ENCODE measurements around the gene MYO1D. TPM values are rescaled to one million over a fixed set of nuclear protein-coding genes. Genes with fewer than 3 reads are reported as not detected.

Gene MYO1D
- polyA plus RNA-seq, 1 donor: 66.8 TPM

- H3K4me3 ChIP-seq (ENCODE audit: low read length): no peak overlapping the region
- no peak for DNase-seq
- no peaks in the 10 kb centered on the region for H3K9me3 ChIP-seq (ENCODE audit: control insufficient read depth, low read depth, low read length)
- no peaks in the 10 kb centered on the region for H3K27me3 ChIP-seq (ENCODE audit: control insufficient read depth, insufficient read depth, low read length)
- H3K27ac ChIP-seq (ENCODE audit: low read length): no peak overlapping the region
- H3K4me1 ChIP-seq (ENCODE audit: control insufficient read depth, insufficient read depth, low read length): no peaks in the 10 kb centered on the region
- WGBS (ENCODE audit: insufficient coverage, low lambda C conversion rate): 100% methylated on average over 2 of the region's 3 CpGs
- no peaks in the 10 kb centered on the region for H3K36me3 ChIP-seq (ENCODE audit: control insufficient read depth, insufficient read depth, low read length)
Observed at GRCh38 chr17:32591405-32591804, 285.5 kb downstream of the MYO1D start.

- H3K9me3 ChIP-seq (ENCODE audit: control insufficient read depth, low read depth, low read length): no peaks in the 10 kb centered on the region
- no peak for DNase-seq
- no peak overlapping the region for H3K27ac ChIP-seq (ENCODE audit: low read length)
- no peaks in the 10 kb centered on the region for H3K4me1 ChIP-seq (ENCODE audit: control insufficient read depth, insufficient read depth, low read length)
- H3K27me3 ChIP-seq (ENCODE audit: control insufficient read depth, insufficient read depth, low read length): no peaks in the 10 kb centered on the region
- no peaks in the 10 kb centered on the region for H3K36me3 ChIP-seq (ENCODE audit: control insufficient read depth, insufficient read depth, low read length)
- H3K4me3 ChIP-seq (ENCODE audit: low read length): no peak overlapping the region
- WGBS (ENCODE audit: insufficient coverage, low lambda C conversion rate): no CpG with 5 or more reads among the region's 4 CpGs
Observed at GRCh38 chr17:32590974-32591373, 285.9 kb downstream of the MYO1D start.

- no peaks in the 10 kb centered on the region for H3K36me3 ChIP-seq (ENCODE audit: control insufficient read depth, insufficient read depth, low read length)
- H3K27ac ChIP-seq (ENCODE audit: low read length): no peak overlapping the region
- H3K27me3 ChIP-seq (ENCODE audit: control insufficient read depth, insufficient read depth, low read length): no peaks in the 10 kb centered on the region
- H3K4me3 ChIP-seq (ENCODE audit: low read length): no peak overlapping the region
- DNase-seq: no peak
- no CpG with 5 or more reads among the region's 6 CpGs for WGBS (ENCODE audit: insufficient coverage, low lambda C conversion rate)
- H3K4me1 ChIP-seq (ENCODE audit: control insufficient read depth, insufficient read depth, low read length): no peaks in the 10 kb centered on the region
- H3K9me3 ChIP-seq (ENCODE audit: control insufficient read depth, low read depth, low read length): no peaks in the 10 kb centered on the region
Observed at GRCh38 chr17:32588982-32589381, 287.9 kb downstream of the MYO1D start.

- H3K36me3 ChIP-seq (ENCODE audit: control insufficient read depth, insufficient read depth, low read length): no peaks in the 10 kb centered on the region
- no peaks in the 10 kb centered on the region for H3K4me1 ChIP-seq (ENCODE audit: control insufficient read depth, insufficient read depth, low read length)
- H3K27me3 ChIP-seq (ENCODE audit: control insufficient read depth, insufficient read depth, low read length): no peaks in the 10 kb centered on the region
- no peak overlapping the region for H3K27ac ChIP-seq (ENCODE audit: low read length)
- WGBS (ENCODE audit: insufficient coverage, low lambda C conversion rate): 100% methylated on average over 1 of the region's 3 CpGs
- no peak for DNase-seq
- no peak overlapping the region for H3K4me3 ChIP-seq (ENCODE audit: low read length)
- peaks cover 1% of the 10 kb centered on the region for H3K9me3 ChIP-seq (ENCODE audit: control insufficient read depth, low read depth, low read length)
Observed at GRCh38 chr17:32588135-32588534, 288.8 kb downstream of the MYO1D start.

- Histone ChIP-seq H3K27me3 (ENCODE audit: control insufficient read depth, insufficient read depth, low read length) (no peaks in the 10 kb centered on the region), H3K4me1 (ENCODE audit: control insufficient read depth, insufficient read depth, low read length) (no peaks in the 10 kb centered on the region), H3K9me3 (ENCODE audit: control insufficient read depth, low read depth, low read length) (peaks cover 7% of the 10 kb centered on the region), H3K36me3 (ENCODE audit: control insufficient read depth, insufficient read depth, low read length) (no peaks in the 10 kb centered on the region), H3K27ac (ENCODE audit: low read length) (no peak overlapping the region), H3K4me3 (ENCODE audit: low read length) (no peak overlapping the region)
- no peak for DNase-seq
- 80% methylated on average over 1 of the region's 2 CpGs for WGBS (ENCODE audit: insufficient coverage, low lambda C conversion rate)
Observed at GRCh38 chr17:32586666-32587065, 290.3 kb downstream of the MYO1D start.

GRCh38 chr17:32584792-32585191, 292.1 kb downstream of the MYO1D start:
- peaks cover 13% of the 10 kb centered on the region for H3K9me3 ChIP-seq (ENCODE audit: control insufficient read depth, low read depth, low read length)
- no peaks in the 10 kb centered on the region for H3K36me3 ChIP-seq (ENCODE audit: control insufficient read depth, insufficient read depth, low read length)
- no peak overlapping the region for H3K27ac ChIP-seq (ENCODE audit: low read length)
- no peaks in the 10 kb centered on the region for H3K27me3 ChIP-seq (ENCODE audit: control insufficient read depth, insufficient read depth, low read length)
- H3K4me3 ChIP-seq (ENCODE audit: low read length): no peak overlapping the region
- no peaks in the 10 kb centered on the region for H3K4me1 ChIP-seq (ENCODE audit: control insufficient read depth, insufficient read depth, low read length)
- DNase-seq: no peak
- 57% methylated on average over 1 of the region's 1 CpG for WGBS (ENCODE audit: insufficient coverage, low lambda C conversion rate)

GRCh38 chr17:32583053-32583452, 293.9 kb downstream of the MYO1D start:
- Histone ChIP-seq H3K4me1 (ENCODE audit: control insufficient read depth, insufficient read depth, low read length) (no peaks in the 10 kb centered on the region), H3K27ac (ENCODE audit: low read length) (no peak overlapping the region), H3K4me3 (ENCODE audit: low read length) (no peak overlapping the region), H3K27me3 (ENCODE audit: control insufficient read depth, insufficient read depth, low read length) (no peaks in the 10 kb centered on the region), H3K36me3 (ENCODE audit: control insufficient read depth, insufficient read depth, low read length) (no peaks in the 10 kb centered on the region), H3K9me3 (ENCODE audit: control insufficient read depth, low read depth, low read length) (peaks cover 13% of the 10 kb centered on the region)
- WGBS (ENCODE audit: insufficient coverage, low lambda C conversion rate): 86% methylated on average over 1 of the region's 1 CpG
- no peak for DNase-seq

- DNase-seq: no peak
Observed at GRCh38 chr17:32575852-32576251, 301.1 kb downstream of the MYO1D start.

GRCh38 chr17:32570081-32570396, 306.9 kb downstream of the MYO1D start:
- H3K36me3 ChIP-seq (ENCODE audit: control insufficient read depth, insufficient read depth, low read length): peaks cover 7% of the 10 kb centered on the region
- H3K4me1 ChIP-seq (ENCODE audit: control insufficient read depth, insufficient read depth, low read length): no peaks in the 10 kb centered on the region
- no peaks in the 10 kb centered on the region for H3K27me3 ChIP-seq (ENCODE audit: control insufficient read depth, insufficient read depth, low read length)
- no peak overlapping the region for H3K27ac ChIP-seq (ENCODE audit: low read length)
- no peaks in the 10 kb centered on the region for H3K9me3 ChIP-seq (ENCODE audit: control insufficient read depth, low read depth, low read length)
- WGBS (ENCODE audit: insufficient coverage, low lambda C conversion rate): no CpG with 5 or more reads among the region's 2 CpGs
- DNase-seq: no peak
- no peak overlapping the region for H3K4me3 ChIP-seq (ENCODE audit: low read length)

More at GRCh38 chr17:32575852-32576251, 301.1 kb downstream of the MYO1D start:
- no peaks in the 10 kb centered on the region for H3K27me3 ChIP-seq (ENCODE audit: control insufficient read depth, insufficient read depth, low read length)
- H3K27ac ChIP-seq (ENCODE audit: low read length): no peak overlapping the region
- H3K4me1 ChIP-seq (ENCODE audit: control insufficient read depth, insufficient read depth, low read length): no peaks in the 10 kb centered on the region
- H3K36me3 ChIP-seq (ENCODE audit: control insufficient read depth, insufficient read depth, low read length): no peaks in the 10 kb centered on the region
- H3K4me3 ChIP-seq (ENCODE audit: low read length): no peak overlapping the region
- no peaks in the 10 kb centered on the region for H3K9me3 ChIP-seq (ENCODE audit: control insufficient read depth, low read depth, low read length)

- WGBS (ENCODE audit: insufficient coverage, low lambda C conversion rate): no CpG with 5 or more reads among the region's 7 CpGs
- H3K9me3 ChIP-seq (ENCODE audit: control insufficient read depth, low read depth, low read length): no peaks in the 10 kb centered on the region
- H3K27me3 ChIP-seq (ENCODE audit: control insufficient read depth, insufficient read depth, low read length): no peaks in the 10 kb centered on the region
- no peak overlapping the region for H3K27ac ChIP-seq (ENCODE audit: low read length)
- peaks cover 8% of the 10 kb centered on the region for H3K36me3 ChIP-seq (ENCODE audit: control insufficient read depth, insufficient read depth, low read length)
- H3K4me1 ChIP-seq (ENCODE audit: control insufficient read depth, insufficient read depth, low read length): no peaks in the 10 kb centered on the region
- DNase-seq: no peak
- H3K4me3 ChIP-seq (ENCODE audit: low read length): no peak overlapping the region
Observed at GRCh38 chr17:32569171-32570080, 307.5 kb downstream of the MYO1D start.

- no peak for DNase-seq
- Histone ChIP-seq H3K4me1 (ENCODE audit: control insufficient read depth, insufficient read depth, low read length) (no peaks in the 10 kb centered on the region), H3K36me3 (ENCODE audit: control insufficient read depth, insufficient read depth, low read length) (peaks cover 8% of the 10 kb centered on the region), H3K4me3 (ENCODE audit: low read length) (no peak overlapping the region), H3K27me3 (ENCODE audit: control insufficient read depth, insufficient read depth, low read length) (no peaks in the 10 kb centered on the region), H3K9me3 (ENCODE audit: control insufficient read depth, low read depth, low read length) (no peaks in the 10 kb centered on the region), H3K27ac (ENCODE audit: low read length) (no peak overlapping the region)
- no CpG with 5 or more reads among the region's 4 CpGs for WGBS (ENCODE audit: insufficient coverage, low lambda C conversion rate)
Observed at GRCh38 chr17:32568705-32569104, 308.2 kb downstream of the MYO1D start.

Measured in large intestine (tissue), 3 donors.